NT2/D1 (cell line): ENCODE data around the gene NELL1.
"Not testable (repeated sequence)": the region's sequence is repeated elsewhere in the genome, so short reads cannot be mapped to it uniquely, and the experiment has no call there.

Experiments
- DNase-seq: peaks from one replicate; pipeline ENCODE4 v3.0.0-alpha.2; 2011; ENCODE audit warnings: low read depth, low spot score
- H3K27me3 ChIP-seq: 2 replicates; pipeline ENCODE4 v1.6.0; 2011; ENCODE audit warnings: mild to moderate bottlenecking; ENCODE audit not compliant: insufficient read length, insufficient read depth
- H3K36me3 ChIP-seq: 2 replicates; pipeline ENCODE4 v1.6.1; 2011; ENCODE audit warnings: mild to moderate bottlenecking, low read length, mixed read lengths; ENCODE audit not compliant: insufficient read depth, insufficient read length
- H3K4me1 ChIP-seq: 2 replicates; pipeline ENCODE4 v1.5.1; 2011; ENCODE audit not compliant: insufficient read depth, insufficient read length
- H3K4me3 ChIP-seq: 2 replicates; pipeline ENCODE4 v1.5.1; 2011; ENCODE audit warnings: low read depth; ENCODE audit not compliant: insufficient read length
- H3K9ac ChIP-seq: 2 replicates; pipeline ENCODE4 v1.6.0; 2011; ENCODE audit warnings: low read depth; ENCODE audit not compliant: insufficient read length
- H3K9me3 ChIP-seq: 2 replicates; pipeline ENCODE4 v1.5.1; 2011; ENCODE audit warnings: mild to moderate bottlenecking, low read length; ENCODE audit not compliant: insufficient read depth
- SUZ12 ChIP-seq: IDR thresholded peaks from 2 replicates; pipeline ENCODE4 v1.6.1; 2011; ENCODE audit not compliant: insufficient read length, insufficient read depth; ENCODE audit errors: extremely low read depth
- YY1 ChIP-seq: IDR thresholded peaks from 2 replicates; pipeline ENCODE4 v1.6.1; 2011; ENCODE audit not compliant: insufficient read length, insufficient read depth
- ZNF274 ChIP-seq: IDR thresholded peaks from 2 replicates; pipeline ENCODE4 v1.6.1; 2011; ENCODE audit warnings: mild to moderate bottlenecking, low read depth, low read length

NELL1 gene

DNA sequence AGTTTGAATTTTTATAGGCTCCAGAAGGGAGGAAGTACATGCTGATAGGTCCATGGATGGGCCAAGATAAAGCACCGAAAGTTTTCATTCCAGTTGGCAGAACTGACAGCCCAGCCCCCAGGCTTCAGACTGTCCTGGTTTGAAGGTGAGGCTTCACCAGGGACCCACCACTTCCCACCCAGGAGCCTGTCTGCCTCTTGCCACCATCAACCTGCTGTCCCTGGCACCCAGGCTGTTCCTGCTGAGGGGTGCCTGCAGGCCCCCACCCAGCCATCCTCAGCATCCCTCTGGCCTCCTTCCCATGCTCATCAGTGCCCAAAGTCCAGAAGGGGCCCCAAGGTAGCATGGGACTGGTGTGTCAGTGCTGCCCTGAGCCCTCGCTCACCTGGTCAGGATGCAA, 463.9 kb downstream of the NELL1 start:
- no peaks in the 10 kb centered on the region for H3K4me1 ChIP-seq

DNA sequence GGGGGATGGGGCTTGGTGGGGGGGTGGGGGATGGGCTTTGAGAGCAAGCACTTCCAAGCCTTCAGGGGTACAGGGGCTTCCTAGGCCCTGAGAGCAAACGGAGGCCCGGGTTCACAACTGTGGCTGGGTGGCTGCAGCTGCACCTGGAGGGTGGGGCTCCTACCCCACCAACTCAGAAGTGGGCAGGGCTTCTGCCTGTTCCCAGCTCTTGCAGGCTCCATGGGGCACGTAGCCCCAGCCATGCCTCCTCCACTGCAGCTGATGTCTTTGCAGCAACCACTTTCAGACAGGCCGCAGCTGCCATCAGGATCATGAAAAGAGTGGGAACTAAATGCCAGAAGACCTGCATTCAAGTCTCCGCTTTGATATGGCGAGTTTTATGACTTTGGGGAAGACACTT, 464.3 kb downstream of the NELL1 start:
- Histone ChIP-seq H3K4me3 (no peak overlapping the region), H3K4me1 (no peaks in the 10 kb centered on the region), H3K36me3 (no peaks in the 10 kb centered on the region), H3K9ac (no peak overlapping the region), H3K9me3 (no peaks in the 10 kb centered on the region), H3K27me3 (no peaks in the 10 kb centered on the region)
- TF ChIP-seq SUZ12 (no peak), ZNF274 (no peak), YY1 (no peak)
- DNase-seq, result no peak

More for the DNA sequence above, 463.9 kb downstream of the NELL1 start:
- no peak for DNase-seq
- Histone ChIP-seq H3K4me3 (no peak overlapping the region), H3K9ac (no peak overlapping the region), H3K27me3 (no peaks in the 10 kb centered on the region), H3K9me3 (no peaks in the 10 kb centered on the region), H3K36me3 (no peaks in the 10 kb centered on the region)
- TF ChIP-seq SUZ12 (no peak), ZNF274 (no peak), YY1 (no peak)

DNA sequence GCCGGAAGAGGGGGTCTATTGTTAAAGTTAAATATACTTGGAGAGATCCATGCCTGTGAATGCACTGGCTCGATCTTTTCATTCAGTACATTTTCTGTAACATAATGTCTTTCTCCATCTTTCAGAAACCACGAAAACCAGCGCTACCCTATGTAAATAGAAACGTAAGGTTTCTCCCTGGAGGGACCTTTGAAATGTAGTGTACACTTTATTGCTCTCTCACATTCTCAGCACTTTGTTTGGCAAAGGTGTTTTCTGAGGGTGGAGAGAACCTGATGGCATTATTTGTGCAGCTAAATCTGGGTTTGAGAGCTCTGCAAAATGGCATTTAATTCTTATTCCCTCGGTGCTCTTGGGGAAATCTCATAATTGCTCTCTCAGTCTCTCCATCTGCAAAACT, 468.4 kb downstream of the NELL1 start:
- H3K36me3 ChIP-seq, result no peaks in the 10 kb centered on the region
- no peak overlapping the region for H3K9ac ChIP-seq
- TF ChIP-seq YY1 (no peak), ZNF274 (no peak)
- no peak for DNase-seq
- H3K4me3 ChIP-seq, result no peak overlapping the region
- no peaks in the 10 kb centered on the region for H3K4me1 ChIP-seq
- H3K9me3 ChIP-seq, result no peaks in the 10 kb centered on the region
- H3K27me3 ChIP-seq, result no peaks in the 10 kb centered on the region

DNA sequence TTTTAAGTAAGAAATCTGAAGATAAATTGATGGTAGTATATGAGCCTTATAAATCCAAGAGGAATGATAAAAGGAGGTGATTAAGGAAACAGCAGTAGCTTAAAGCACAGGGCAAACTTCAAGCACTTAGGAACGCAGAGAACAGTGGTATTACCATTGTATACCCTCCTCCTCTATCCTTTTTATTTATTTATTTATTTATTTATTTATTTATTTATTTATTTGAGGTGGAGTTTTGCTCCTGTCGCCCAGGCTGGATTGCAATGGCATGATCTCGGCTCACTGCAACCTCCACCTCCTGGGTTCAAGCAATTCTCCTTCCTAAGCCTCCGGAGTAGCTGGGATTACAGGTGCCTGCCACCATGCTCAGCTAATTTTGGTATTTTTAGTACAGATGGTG, 472.2 kb downstream of the NELL1 start:
- not testable (repeated sequence) for H3K4me1 ChIP-seq, H3K9ac ChIP-seq, DNase-seq, H3K36me3 ChIP-seq, H3K9me3 ChIP-seq, H3K27me3 ChIP-seq, H3K4me3 ChIP-seq

DNA sequence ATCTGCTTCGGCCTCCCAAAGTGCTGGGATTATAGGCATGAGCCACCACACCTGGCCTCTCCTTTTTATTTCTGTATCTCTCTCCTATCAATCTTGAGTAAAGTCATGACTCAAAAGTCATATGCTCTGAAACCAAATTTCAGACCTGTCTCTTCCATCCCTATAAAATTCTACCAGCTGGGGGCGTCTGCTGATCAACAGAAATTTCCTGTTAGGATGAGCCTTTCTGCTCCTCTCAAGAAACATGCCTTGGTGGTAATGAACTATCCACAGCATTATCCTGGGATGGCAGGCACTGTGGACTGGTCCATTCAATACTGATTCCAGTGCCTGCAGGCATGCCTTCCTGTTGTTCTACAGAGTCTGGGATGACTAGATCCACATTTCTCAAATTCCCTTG, 472.6 kb downstream of the NELL1 start:
- TF ChIP-seq YY1, result no peak
- no peak for TF ChIP-seq ZNF274
- no peak for TF ChIP-seq SUZ12
- Histone ChIP-seq H3K4me1 (no peaks in the 10 kb centered on the region), H3K4me3 (no peak overlapping the region), H3K9ac (no peak overlapping the region), H3K27me3 (no peaks in the 10 kb centered on the region), H3K9me3 (no peaks in the 10 kb centered on the region), H3K36me3 (no peaks in the 10 kb centered on the region)
- DNase-seq, result peak; percentile 9

DNA sequence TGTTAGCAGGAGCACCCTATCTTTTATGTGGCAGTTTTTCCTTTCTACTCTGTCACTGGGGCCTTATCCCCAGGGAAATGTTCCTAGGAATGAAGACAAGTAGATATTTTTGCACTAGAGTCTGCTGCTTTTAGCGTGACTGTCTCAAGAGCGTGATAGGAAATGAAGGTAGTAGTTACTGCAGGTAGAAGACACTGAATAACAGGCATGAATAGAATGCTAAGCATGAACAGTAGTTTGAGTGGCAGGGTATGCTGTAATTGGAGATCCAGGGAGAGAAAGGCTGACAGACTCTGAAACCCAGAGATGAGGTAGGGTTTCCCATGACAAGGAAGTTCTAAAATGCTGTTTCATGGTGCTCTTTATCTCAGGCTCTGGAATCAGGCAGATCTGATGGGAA, 475.1 kb downstream of the NELL1 start:
- no peak for TF ChIP-seq SUZ12
- TF ChIP-seq ZNF274, result no peak
- no peak for TF ChIP-seq YY1
- Histone ChIP-seq H3K4me3 (no peak overlapping the region), H3K4me1 (no peaks in the 10 kb centered on the region), H3K36me3 (no peaks in the 10 kb centered on the region), H3K9me3 (no peaks in the 10 kb centered on the region), H3K9ac (no peak overlapping the region), H3K27me3 (no peaks in the 10 kb centered on the region)
- no peak for DNase-seq

DNA sequence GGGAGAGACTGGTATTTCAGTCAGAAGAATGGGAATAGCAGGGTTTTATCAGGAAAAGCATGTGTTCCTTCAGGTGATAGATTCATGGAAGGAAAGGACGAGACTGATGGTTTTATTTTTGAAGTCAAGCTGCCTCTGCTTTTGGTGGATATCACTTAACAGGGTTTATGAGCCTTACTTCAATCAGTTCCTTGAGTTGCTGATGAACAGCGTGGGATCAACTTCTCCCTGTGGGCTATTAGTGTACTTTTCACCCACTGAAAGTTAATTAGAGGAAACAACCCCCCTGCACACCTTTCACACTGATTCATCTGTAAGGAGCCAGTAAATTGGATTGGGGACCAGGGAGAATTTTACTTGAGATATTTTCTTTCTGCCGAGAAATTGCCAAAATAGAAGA, 479.0 kb downstream of the NELL1 start:
- no peak overlapping the region for H3K9ac ChIP-seq
- H3K9me3 ChIP-seq, result no peaks in the 10 kb centered on the region
- TF ChIP-seq YY1 (no peak), SUZ12 (no peak), ZNF274 (no peak)
- H3K4me3 ChIP-seq, result no peak overlapping the region
- H3K27me3 ChIP-seq, result no peaks in the 10 kb centered on the region
- no peaks in the 10 kb centered on the region for H3K36me3 ChIP-seq
- no peaks in the 10 kb centered on the region for H3K4me1 ChIP-seq
- no peak for DNase-seq

DNA sequence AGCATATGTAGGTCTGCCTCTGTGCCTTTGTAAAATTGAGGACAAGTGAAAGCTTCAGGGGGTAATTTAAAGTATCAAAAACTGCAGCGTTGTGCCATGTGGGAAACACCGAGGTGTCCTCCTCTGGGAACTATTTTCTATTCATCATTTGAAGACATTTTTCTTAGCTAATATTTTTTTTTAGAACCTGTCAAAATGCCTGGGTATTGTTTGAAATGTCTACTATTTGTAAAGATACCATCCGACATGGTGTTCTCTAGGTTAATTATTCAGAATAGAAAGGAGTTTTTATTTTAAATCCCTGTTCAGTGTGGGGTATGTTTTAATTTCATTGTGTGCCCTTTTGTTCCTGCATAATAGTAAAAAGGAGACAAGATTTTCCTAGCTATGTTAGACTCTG, 490.8 kb downstream of the NELL1 start:
- Histone ChIP-seq H3K4me3 (no peak overlapping the region), H3K27me3 (no peaks in the 10 kb centered on the region), H3K9me3 (no peaks in the 10 kb centered on the region), H3K9ac (no peak overlapping the region), H3K36me3 (no peaks in the 10 kb centered on the region), H3K4me1 (no peaks in the 10 kb centered on the region)
- no peak for DNase-seq
- TF ChIP-seq YY1 (no peak), SUZ12 (no peak), ZNF274 (no peak)
